Ishikawa (cell line): ENCODE measurements around the gene CERS5.

Experiments
- CREB1 ChIP-seq: IDR thresholded peaks from 2 replicates; pipeline ENCODE4 v1.6.1; 2012; ENCODE audit warnings: low read depth
- EGR1 ChIP-seq: IDR thresholded peaks from 2 replicates; pipeline ENCODE4 v1.6.1; 2012
- EP300 ChIP-seq: IDR thresholded peaks from 2 replicates; pipeline ENCODE4 v1.6.1; 2012; ENCODE audit warnings: borderline replicate concordance
- FOXM1 ChIP-seq: IDR thresholded peaks from 2 replicates; pipeline ENCODE4 v1.6.1; 2012; ENCODE audit warnings: low read depth, borderline replicate concordance
- RAD21 ChIP-seq: IDR thresholded peaks from 2 replicates; pipeline ENCODE4 v1.6.1; 2012; ENCODE audit warnings: low read depth
- REST ChIP-seq: IDR thresholded peaks from 2 replicates; pipeline ENCODE4 v1.6.1; 2012; ENCODE audit warnings: low read depth, mild to moderate bottlenecking
- TAF1 ChIP-seq: IDR thresholded peaks from 2 replicates; pipeline ENCODE4 v1.6.1; 2012; ENCODE audit warnings: low read depth, mild to moderate bottlenecking
- TEAD4 ChIP-seq: IDR thresholded peaks from 2 replicates; pipeline ENCODE4 v1.6.1; 2012
- USF1 ChIP-seq: IDR thresholded peaks from 2 replicates; pipeline ENCODE4 v1.6.1; 2012
- YY1 ChIP-seq: IDR thresholded peaks from 2 replicates; pipeline ENCODE4 v1.6.1; 2012; ENCODE audit warnings: low read depth
- ZBTB7A ChIP-seq: IDR thresholded peaks from 2 replicates; pipeline ENCODE4 v1.6.1; 2012; ENCODE audit warnings: low read depth
- TF ChIP-seq, protein P1 (sequence below): IDR thresholded peaks from 2 replicates; pipeline ENCODE4 v1.6.1; 2012

DNA sequence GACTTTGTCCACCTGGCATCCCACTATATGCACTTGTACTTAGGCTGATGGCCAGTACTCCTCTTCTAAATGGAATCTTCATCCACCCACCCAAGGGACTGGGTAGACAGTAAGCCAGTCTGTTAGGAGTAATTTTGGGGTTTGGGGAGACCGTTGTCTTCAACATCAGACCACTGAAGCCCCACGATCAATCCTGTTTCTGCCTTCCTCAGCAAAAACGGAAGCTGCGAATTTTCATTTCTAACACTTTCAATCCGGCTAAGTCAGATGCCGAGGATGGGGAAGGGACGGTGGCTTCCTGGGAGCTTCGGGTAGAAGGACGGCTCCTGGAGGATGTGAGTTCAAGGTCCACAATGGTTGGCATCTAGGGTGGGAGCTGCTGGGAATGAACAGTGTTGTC lies 80.0 kb downstream of the CERS5 start:
- TF ChIP-seq CREB1 (no peak), YY1 (no peak), EP300 (no peak), FOXM1 (no peak), TEAD4 (no peak), RAD21 (no peak), EGR1 (no peak), USF1 (no peak), TAF1 (no peak), REST (no peak), ZBTB7A (no peak)
- TF ChIP-seq, protein P1, sequence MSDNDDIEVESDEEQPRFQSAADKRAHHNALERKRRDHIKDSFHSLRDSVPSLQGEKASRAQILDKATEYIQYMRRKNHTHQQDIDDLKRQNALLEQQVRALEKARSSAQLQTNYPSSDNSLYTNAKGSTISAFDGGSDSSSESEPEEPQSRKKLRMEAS: no peak
